Effector memory CD8-positive, alpha-beta T cell (primary cell): ENCODE data around the gene ARHGEF26.

Experiments used
- ATAC-seq: fragments of 150-1000 bp; cut with Tn5 transposase; replicated peaks from 2 replicates; pipeline ENCODE4 v1.10.0; 2021; ENCODE audit warnings: mild to moderate bottlenecking, moderate library complexity
- DNase-seq, 3 experiments: peaks; one replicate each; pipeline ENCODE4 v3.0.0; 2021
- H3K27ac Mint-ChIP-seq, 2 donors: one replicate each; pipeline ENCODE4 v1.8.0; 2022; ENCODE audit warnings: mild to moderate bottlenecking in 2 of 2, mixed read lengths in 2 of 2, moderate library complexity in 2 of 2
- H3K27me3 Mint-ChIP-seq, 2 donors: one replicate each; pipeline ENCODE4 v1.8.0; 2022; ENCODE audit warnings: mixed read lengths in 2 of 2
- H3K36me3 Mint-ChIP-seq: one replicate; pipeline ENCODE4 v1.8.0; 2022; ENCODE audit warnings: mild to moderate bottlenecking, moderate library complexity, mixed read lengths; ENCODE audit not compliant: insufficient read depth
- H3K4me1 Mint-ChIP-seq, 2 donors: one replicate each; pipeline ENCODE4 v1.8.0; 2022; ENCODE audit warnings: low read depth in 2 of 2, mixed read lengths in 2 of 2
- H3K4me3 Mint-ChIP-seq, 2 donors: one replicate each; pipeline ENCODE4 v1.8.0; 2022; ENCODE audit warnings: mild to moderate bottlenecking in 2 of 2, mixed read lengths in 2 of 2, moderate library complexity in 2 of 2
- H3K9me3 Mint-ChIP-seq, 2 donors: one replicate each; pipeline ENCODE4 v1.8.0; 2022; ENCODE audit warnings: mixed read lengths in 2 of 2

The ARHGEF26 gene

DNA sequence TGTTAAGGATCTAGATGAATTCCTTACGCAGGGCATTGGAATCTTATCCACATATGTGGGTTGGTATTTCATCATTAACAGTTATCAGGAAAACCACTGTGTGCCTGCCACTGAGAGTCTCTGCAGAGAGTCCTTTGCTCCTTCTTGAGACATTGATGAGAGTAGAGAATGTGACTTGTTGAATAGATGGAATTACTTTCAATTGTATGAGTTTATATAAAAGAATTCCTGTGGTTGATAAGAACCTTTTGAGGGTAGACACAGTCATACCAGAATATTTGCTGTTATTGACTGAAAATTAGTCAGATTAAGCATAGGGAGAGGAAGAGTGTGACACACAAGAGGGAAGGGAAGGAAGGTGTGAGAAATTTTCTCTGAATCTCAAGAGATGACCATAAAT is 30.8 kb downstream of the ARHGEF26 start:
- H3K27ac Mint-ChIP-seq, result no peak overlapping the region
- no peaks in the 10 kb centered on the region for H3K36me3 Mint-ChIP-seq
- H3K9me3 Mint-ChIP-seq, result no peaks in the 10 kb centered on the region
- peaks cover 6 to 7% of the 10 kb centered on the region in 2 donors for H3K27me3 Mint-ChIP-seq
- H3K4me1 Mint-ChIP-seq, result no peaks in the 10 kb centered on the region
- no peak overlapping the region for H3K4me3 Mint-ChIP-seq
- DNase-seq (no peak), ATAC-seq (no peak)

DNA sequence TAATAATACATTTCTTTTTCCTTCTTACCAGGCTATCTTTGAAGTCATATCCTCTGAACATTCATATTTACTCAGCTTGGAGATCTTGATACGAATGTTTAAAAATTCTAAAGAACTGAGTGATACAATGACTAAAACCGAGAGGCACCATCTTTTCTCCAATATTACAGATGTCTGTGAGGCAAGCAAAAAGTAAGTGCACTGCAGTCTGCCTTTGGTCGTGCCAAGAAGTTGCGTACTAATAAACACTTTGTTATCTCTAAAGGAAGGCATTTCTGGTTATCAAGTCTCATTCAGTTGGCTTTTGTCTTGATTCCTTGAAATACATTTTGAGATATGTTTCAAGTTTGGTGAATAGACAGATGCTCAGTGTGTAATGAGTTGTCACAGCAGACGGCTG is 31.6 kb downstream of the ARHGEF26 start:
- H3K4me3 Mint-ChIP-seq, result no peak overlapping the region
- no peak for ATAC-seq

DNA sequence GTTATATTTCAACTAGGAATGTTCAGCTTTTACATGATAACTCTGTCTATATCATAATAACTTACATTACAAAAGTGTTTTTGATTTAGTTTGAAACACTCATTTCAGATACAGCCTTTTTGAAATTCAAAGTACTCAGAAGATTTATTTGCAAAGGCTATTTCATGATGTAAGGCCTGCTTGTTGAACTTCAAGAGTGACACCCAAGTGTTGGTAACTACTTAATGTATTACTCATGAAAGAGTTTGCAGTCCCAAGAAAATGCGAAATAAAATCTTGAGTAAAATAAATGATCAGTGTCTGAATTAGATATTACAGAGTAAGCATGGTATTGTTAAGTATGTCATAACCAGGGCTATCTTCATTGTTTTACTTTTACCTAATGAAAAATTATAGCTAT is 35.3 kb downstream of the ARHGEF26 start:
- ATAC-seq (no peak), DNase-seq (no peak)
- no peak overlapping the region for H3K4me3 Mint-ChIP-seq
- H3K27me3 Mint-ChIP-seq, result peaks cover 23 to 33% of the 10 kb centered on the region in 2 donors
- no peak overlapping the region for H3K27ac Mint-ChIP-seq
- no peaks in the 10 kb centered on the region for H3K36me3 Mint-ChIP-seq
- H3K9me3 Mint-ChIP-seq, result peaks cover 0 to 2% of the 10 kb centered on the region in 2 donors
- H3K4me1 Mint-ChIP-seq, result no peaks in the 10 kb centered on the region

More for the DNA sequence above, 31.6 kb downstream of the ARHGEF26 start:
- H3K27me3 Mint-ChIP-seq, result peaks cover 14 to 15% of the 10 kb centered on the region in 2 donors
- H3K27ac Mint-ChIP-seq, result no peak overlapping the region
- no peaks in the 10 kb centered on the region for H3K4me1 Mint-ChIP-seq
- H3K9me3 Mint-ChIP-seq, result peaks cover 0 to 2% of the 10 kb centered on the region in 2 donors
- no peaks in the 10 kb centered on the region for H3K36me3 Mint-ChIP-seq
- DNase-seq, result no peak

DNA sequence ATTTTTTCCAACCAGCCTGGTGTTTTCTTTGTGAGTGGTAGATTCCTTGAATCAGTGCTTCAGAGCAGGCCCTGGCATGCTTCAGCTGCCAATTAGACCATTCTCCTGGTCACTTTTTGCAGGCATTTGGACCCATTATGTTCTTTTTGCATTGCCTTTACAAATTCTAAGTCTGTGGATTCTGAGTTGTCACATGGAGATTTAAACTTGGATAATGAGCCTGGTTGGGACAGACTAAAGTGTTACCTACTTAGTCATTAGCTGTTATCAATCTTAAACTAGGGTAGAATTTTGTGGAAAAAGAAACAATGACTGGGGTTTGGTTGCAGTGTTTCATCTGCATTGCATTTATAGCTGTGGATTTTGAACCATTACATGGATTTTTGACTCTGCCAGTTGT is 40.6 kb downstream of the ARHGEF26 start:
- Mint-ChIP-seq H3K36me3 (no peaks in the 10 kb centered on the region), H3K4me3 (no peak overlapping the region), H3K27ac (no peak overlapping the region), H3K27me3 (peaks cover 26 to 27% of the 10 kb centered on the region in 2 donors), H3K9me3 (peaks cover 0 to 2% of the 10 kb centered on the region in 2 donors), H3K4me1 (no peaks in the 10 kb centered on the region)
- no peak for ATAC-seq
- DNase-seq, result no peak

DNA sequence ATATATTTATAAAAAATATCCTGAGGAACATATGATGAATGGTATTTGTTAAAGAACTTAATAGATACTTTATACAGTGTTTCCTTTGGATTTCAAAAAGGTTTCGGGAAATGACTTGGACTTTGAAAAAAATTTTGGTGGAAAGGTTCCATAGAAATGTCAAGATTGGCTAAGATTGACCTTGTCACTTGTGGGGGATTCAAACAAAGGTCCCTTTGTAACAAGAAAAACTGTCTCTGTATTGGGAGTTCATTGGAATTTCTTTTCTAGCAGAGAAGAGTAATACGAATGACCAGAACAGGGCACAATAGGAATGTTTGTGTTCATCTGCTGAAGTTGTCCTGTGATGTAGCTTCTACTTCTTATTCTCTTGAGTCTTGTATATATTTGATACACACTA is 43.2 kb downstream of the ARHGEF26 start:
- Mint-ChIP-seq H3K27ac (no peak overlapping the region), H3K4me1 (no peaks in the 10 kb centered on the region), H3K9me3 (no peaks in the 10 kb centered on the region), H3K4me3 (no peak overlapping the region), H3K27me3 (peaks cover 9% of the 10 kb centered on the region in 2 donors), H3K36me3 (no peaks in the 10 kb centered on the region)
- ATAC-seq (no peak), DNase-seq (no peak)

DNA sequence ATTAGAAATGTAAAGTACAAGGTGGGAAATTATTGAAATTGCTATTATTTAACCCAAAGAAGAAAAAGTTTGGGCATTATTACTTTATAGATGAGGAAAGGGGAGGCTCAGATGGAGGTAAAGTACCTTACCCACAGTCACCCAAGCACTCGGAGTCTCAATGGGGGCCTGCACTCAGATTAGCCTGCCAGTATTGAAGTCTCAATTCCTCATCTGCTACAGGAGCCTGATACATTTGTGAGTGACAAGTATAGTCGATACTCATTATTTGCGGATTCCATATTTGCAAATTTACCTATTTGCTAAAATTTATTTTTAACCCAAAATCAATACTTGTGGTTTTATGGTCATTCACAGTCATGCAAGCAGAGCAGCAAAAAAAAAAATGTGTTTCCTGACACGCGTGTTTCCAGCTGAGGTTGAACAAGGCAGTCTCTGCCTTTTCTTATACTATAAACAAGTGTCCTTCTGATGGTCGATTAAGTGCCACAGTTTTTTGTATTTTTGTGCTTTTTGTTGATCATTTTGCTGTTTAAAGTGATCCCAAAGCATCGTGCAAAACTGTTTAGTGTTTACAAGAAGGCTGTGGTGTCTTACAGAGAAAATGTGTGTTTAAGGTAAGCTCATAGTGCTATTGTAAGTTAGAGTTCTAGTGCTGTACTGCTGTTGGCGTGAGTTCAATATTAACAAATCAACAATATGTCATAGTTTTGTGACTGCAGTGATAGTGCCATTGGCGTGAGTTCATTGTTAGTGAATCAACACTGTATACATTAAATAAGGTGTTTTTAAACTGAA is 48.0 kb downstream of the ARHGEF26 start:
- Mint-ChIP-seq H3K36me3 (no peaks in the 10 kb centered on the region), H3K27ac (no peak overlapping the region), H3K4me1 (no peaks in the 10 kb centered on the region), H3K9me3 (no peaks in the 10 kb centered on the region), H3K4me3 (no peak overlapping the region), H3K27me3 (peaks cover 5 to 9% of the 10 kb centered on the region in 2 donors)
- ATAC-seq, result no peak
- DNase-seq, result no peak

DNA sequence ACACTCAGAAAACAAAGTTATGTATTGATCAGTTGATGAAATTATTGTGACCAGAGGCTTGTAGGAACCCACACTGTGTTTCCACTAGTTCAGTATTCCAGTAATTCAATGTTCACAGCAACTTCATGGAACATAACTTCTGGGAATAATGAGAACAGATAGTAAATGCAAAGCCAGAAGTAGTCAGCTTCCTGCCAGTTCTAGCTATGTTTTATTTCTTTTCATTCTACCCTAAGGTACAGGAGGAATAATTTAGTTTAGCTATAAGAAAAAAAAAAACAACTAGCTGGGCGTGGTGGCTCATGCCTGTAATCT is 48.6 kb downstream of the ARHGEF26 start:
- peaks cover 5 to 9% of the 10 kb centered on the region in 2 donors for H3K27me3 Mint-ChIP-seq
- no peaks in the 10 kb centered on the region for H3K36me3 Mint-ChIP-seq
- no peak overlapping the region for H3K27ac Mint-ChIP-seq
- H3K4me3 Mint-ChIP-seq, result no peak overlapping the region
- no peak for ATAC-seq
- H3K9me3 Mint-ChIP-seq, result no peaks in the 10 kb centered on the region
- H3K4me1 Mint-ChIP-seq, result no peaks in the 10 kb centered on the region
- no peak for DNase-seq

DNA sequence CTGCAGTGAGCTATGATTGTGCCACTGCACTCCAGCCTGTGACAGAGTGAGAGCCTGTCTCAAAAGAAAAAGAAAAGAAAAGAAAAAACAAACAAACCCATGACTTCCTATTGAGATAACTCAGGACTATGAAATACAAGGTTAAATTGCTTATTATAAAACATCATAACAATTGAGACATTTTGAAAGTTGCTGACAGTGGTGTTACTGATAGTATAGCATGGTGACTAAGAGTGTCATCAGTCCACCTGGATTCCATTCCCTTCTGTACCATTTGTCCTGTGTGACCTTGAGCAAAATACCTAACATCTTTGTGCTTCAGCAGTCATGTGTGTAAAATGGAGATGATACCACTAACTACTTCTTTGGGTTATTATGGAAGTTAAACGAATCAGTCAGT is 49.1 kb downstream of the ARHGEF26 start:
- H3K4me3 Mint-ChIP-seq, result no peak overlapping the region
- H3K27me3 Mint-ChIP-seq, result peaks cover 5 to 9% of the 10 kb centered on the region in 2 donors
- no peak for DNase-seq
- no peaks in the 10 kb centered on the region for H3K36me3 Mint-ChIP-seq
- ATAC-seq, result no peak
- H3K4me1 Mint-ChIP-seq, result no peaks in the 10 kb centered on the region
- no peak overlapping the region for H3K27ac Mint-ChIP-seq
- no peaks in the 10 kb centered on the region for H3K9me3 Mint-ChIP-seq

DNA sequence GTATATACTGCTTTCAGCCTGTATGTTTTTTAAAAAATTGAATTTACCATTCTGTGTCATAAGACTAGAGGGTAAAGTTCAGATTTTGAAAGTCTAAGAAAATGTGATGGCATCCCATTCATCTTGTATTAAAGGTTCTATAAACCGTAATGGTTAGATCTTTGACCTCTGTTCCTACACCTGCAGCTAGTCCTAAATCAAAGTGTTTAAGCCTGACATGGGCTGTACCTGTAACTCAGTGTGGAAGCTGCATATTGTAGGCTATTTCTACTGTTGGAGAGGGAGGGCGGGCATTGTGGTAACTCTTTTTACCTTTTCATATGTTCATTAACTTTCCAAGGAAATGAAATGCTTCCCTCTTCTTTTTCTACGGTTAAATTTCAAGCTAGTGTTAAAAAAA is 53.9 kb downstream of the ARHGEF26 start:
- no peaks in the 10 kb centered on the region for H3K4me1 Mint-ChIP-seq

DNA sequence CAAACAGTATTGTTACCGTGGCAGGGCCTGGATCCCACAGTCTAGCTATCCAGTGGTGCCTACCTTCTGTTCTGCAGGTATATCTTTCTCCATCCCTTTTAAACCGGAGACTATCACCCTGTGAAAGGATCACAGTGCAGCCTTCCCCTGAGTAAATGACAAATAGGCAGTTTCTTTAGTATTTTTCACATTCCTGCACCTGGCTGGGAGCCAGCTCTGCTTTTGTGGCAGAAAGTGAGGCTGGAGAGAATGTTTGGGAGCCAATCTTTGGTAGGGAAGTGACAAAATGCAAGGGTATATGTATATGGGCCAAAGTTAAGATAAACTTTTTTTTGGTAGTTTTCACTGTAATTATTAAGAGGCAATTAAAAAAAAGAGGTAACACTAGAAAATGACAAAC is 54.8 kb downstream of the ARHGEF26 start:
- no peaks in the 10 kb centered on the region for H3K36me3 Mint-ChIP-seq
- no peaks in the 10 kb centered on the region for H3K9me3 Mint-ChIP-seq
- H3K27me3 Mint-ChIP-seq, result peaks cover 21 to 26% of the 10 kb centered on the region in 2 donors
- no peak for DNase-seq
- no peak for ATAC-seq
- H3K4me3 Mint-ChIP-seq, result no peak overlapping the region
- H3K4me1 Mint-ChIP-seq, result no peaks in the 10 kb centered on the region
- no peak overlapping the region for H3K27ac Mint-ChIP-seq

More for the DNA sequence above, 53.9 kb downstream of the ARHGEF26 start:
- Mint-ChIP-seq H3K27me3 (peaks cover 21 to 23% of the 10 kb centered on the region in 2 donors), H3K9me3 (no peaks in the 10 kb centered on the region), H3K36me3 (no peaks in the 10 kb centered on the region), H3K27ac (no peak overlapping the region), H3K4me3 (no peak overlapping the region)
- ATAC-seq, result no peak
- no peak for DNase-seq

DNA sequence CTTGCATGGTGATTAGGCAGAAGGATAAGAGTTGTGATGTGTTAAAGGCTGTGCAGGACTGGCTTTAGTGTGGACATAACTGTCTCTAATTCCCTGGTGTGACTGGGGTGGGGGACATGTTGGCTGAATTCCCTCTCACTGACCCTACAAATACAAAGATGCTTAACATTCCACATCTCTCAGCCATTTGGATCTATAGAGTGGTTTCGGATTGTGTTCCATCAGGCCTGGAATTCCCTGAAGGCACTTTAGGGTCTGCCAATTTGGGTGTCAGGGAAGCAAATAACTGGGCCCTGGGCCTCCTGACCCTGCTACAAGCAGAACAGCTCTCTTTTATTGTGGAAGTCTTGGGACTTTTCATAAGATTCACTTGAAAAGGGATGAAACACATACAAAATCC is 56.2 kb downstream of the ARHGEF26 start:
- ATAC-seq, result no peak
- Mint-ChIP-seq H3K36me3 (no peaks in the 10 kb centered on the region), H3K27ac (no peak overlapping the region), H3K9me3 (no peaks in the 10 kb centered on the region), H3K27me3 (peaks cover 20 to 25% of the 10 kb centered on the region in 2 donors), H3K4me1 (no peaks in the 10 kb centered on the region), H3K4me3 (no peak overlapping the region)
- no peak for DNase-seq

DNA sequence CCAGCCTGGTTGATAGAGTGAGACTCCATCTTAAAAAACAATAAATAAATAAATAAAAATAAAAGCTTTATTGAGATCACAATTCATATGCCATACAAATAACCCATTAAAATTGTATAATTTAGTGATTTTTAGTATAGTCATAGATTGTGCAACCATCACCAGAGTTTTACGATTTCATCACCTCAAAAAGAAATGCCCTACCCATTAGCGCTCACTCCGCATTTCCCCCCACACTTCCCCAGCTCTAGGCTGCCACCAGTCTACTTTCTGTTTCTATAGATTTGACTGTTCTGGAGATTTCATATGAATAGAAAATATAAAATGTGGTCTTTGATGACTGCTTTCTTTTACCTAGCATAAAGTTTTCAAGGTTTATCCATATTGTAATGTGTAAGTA is 57.0 kb downstream of the ARHGEF26 start:
- H3K9me3 Mint-ChIP-seq, result no peaks in the 10 kb centered on the region
- DNase-seq (no peak), ATAC-seq (no peak)
- peaks cover 20 to 32% of the 10 kb centered on the region in 2 donors for H3K27me3 Mint-ChIP-seq
- H3K27ac Mint-ChIP-seq, result no peak overlapping the region
- H3K4me1 Mint-ChIP-seq, result no peaks in the 10 kb centered on the region
- no peak overlapping the region for H3K4me3 Mint-ChIP-seq
- H3K36me3 Mint-ChIP-seq, result no peaks in the 10 kb centered on the region

DNA sequence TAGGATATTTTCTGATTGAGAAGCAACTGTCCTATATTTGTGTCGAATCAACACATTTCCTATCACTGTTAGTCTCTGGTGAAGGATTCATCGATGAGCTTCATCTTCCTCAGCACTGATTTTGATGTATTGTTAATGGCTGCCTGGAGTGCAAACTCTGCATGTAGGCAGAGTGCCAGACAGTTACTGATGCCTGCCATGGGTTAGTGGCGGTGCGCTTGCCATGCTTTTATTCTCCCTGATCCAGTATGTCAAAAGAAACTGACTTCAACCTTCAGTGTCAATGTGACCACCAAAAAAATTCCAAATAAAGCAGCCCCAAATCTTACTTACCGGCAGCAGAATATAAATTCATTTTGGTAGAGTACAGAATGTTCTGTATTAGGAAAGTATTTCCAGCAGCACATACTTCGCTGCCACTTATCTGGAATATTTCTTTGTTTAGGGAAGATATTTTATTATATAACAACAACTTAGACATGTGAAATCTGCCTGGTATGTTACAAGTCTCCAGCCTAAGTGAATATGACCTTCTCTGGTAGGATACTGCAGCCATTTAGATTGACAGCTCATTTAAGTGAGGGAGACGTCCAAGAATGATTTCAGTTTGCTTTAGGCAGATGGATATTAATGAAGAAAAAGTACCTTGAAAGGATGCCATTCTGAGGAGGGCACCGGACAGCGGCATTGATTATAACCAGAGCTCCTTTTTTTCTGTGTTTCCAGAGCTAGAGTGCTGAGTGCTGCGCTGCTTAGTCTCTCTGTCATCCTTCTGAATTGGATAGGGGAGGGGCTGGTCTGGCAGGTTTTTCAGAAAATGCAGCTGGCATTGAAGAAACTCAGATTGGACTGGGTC is 59.9 kb downstream of the ARHGEF26 start:
- DNase-seq, result no peak
- no peaks in the 10 kb centered on the region for H3K36me3 Mint-ChIP-seq
- H3K27ac Mint-ChIP-seq, result no peak overlapping the region

More for the DNA sequence above, 59.9 kb downstream of the ARHGEF26 start:
- H3K4me1 Mint-ChIP-seq, result no peaks in the 10 kb centered on the region
- H3K9me3 Mint-ChIP-seq, result no peaks in the 10 kb centered on the region
- H3K27me3 Mint-ChIP-seq, result peaks cover 37 to 48% of the 10 kb centered on the region in 2 donors
- ATAC-seq, result no peak
- no peak overlapping the region for H3K4me3 Mint-ChIP-seq
